MCF 10A (cell line): ENCODE data around the gene B3GAT1. TPM values are rescaled to one million over a fixed set of nuclear protein-coding genes. Genes with fewer than 3 reads are reported as not detected.

Source experiments
- BruUV-seq: library from RNA; stranded (reverse); fragments of 400-500 nt; replicated peaks from 2 replicates; lab custom pipeline; 2021; lab: Mats Ljungman, UMichigan
- CTCF ChIA-PET: fragments of 300-600 bp; sonication (Branson Sonifier 250); formaldehyde crosslinking; extraction: SDS; loops from one replicate; lab custom pipeline; 2021; ENCODE audit warnings: antibody characterized with exemption, inconsistent platforms; lab: Yijun Ruan, JAX
- POLR2A ChIA-PET: fragments of 300-600, 350-650 bp; sonication (Branson Sonifier 250); formaldehyde crosslinking; extraction: SDS; loops from one replicate; lab custom pipeline; 2020; ENCODE audit warnings: antibody characterized with exemption, inconsistent platforms; lab: Yijun Ruan, JAX
- DNase-seq: peaks from one replicate; pipeline ENCODE4 v3.0.0-alpha.2; 2018; ENCODE audit not compliant: unreplicated experiment
- H3K27ac Mint-ChIP-seq: one replicate; pipeline ENCODE4 v1.8.0; 2022; ENCODE audit warnings: mild to moderate bottlenecking, low read depth, mixed read lengths; ENCODE audit not compliant: unreplicated experiment
- H3K27me3 Mint-ChIP-seq: one replicate; pipeline ENCODE4 v1.8.0; 2022; ENCODE audit warnings: mixed read lengths; ENCODE audit not compliant: insufficient read depth, unreplicated experiment
- H3K36me3 Mint-ChIP-seq: one replicate; pipeline ENCODE4 v1.8.0; 2022; ENCODE audit warnings: mild to moderate bottlenecking, moderate library complexity, mixed read lengths; ENCODE audit not compliant: insufficient read depth, unreplicated experiment
- H3K4me1 Mint-ChIP-seq: one replicate; pipeline ENCODE4 v1.8.0; 2022; ENCODE audit warnings: mixed read lengths; ENCODE audit not compliant: insufficient read depth, unreplicated experiment
- H3K4me3 Mint-ChIP-seq: one replicate; pipeline ENCODE4 v1.8.0; 2022; ENCODE audit warnings: mild to moderate bottlenecking, moderate library complexity, mixed read lengths; ENCODE audit not compliant: unreplicated experiment
- H3K9me3 Mint-ChIP-seq: one replicate; pipeline ENCODE4 v1.8.0; 2022; ENCODE audit warnings: mixed read lengths; ENCODE audit not compliant: unreplicated experiment
- CTCF ChIP-seq: fragments of 200-600 bp; IDR thresholded peaks from one replicate; pipeline ENCODE4 v1.8.0; 2022; ENCODE audit warnings: antibody characterized with exemption, mild to moderate bottlenecking; ENCODE audit not compliant: unreplicated experiment
- intact Hi-C: fragments of 100-400 bp; cut with micrococcal nuclease; formaldehyde crosslinking; loops from 2 replicates; pipeline ENCODE4 v1.14.1; 2022
- total RNA-seq: library from RNA; stranded (reverse); gene quantifications from 2 replicates; pipeline ENCODE4 v1.2.3, GENCODE V29; 2022

Gene B3GAT1
- total RNA-seq, 1 experiment from 2014 or later: not detected

- H3K27ac Mint-ChIP-seq: no peak overlapping the region
- no peak for TF ChIP-seq CTCF
- peaks cover 45% of the 10 kb centered on the region for H3K27me3 Mint-ChIP-seq
- no peaks in the 10 kb centered on the region for H3K36me3 Mint-ChIP-seq
- peaks cover 5% of the 10 kb centered on the region for H3K4me1 Mint-ChIP-seq
- POLR2A ChIA-PET: interaction anchor here (0.6 kb wide), 1 partner anchor 374 kb away, joined by 3 read pairs; no protein-coding TSS in a partner anchor
- H3K9me3 Mint-ChIP-seq: no peaks in the 10 kb centered on the region
- DNase-seq: no peak
- intact Hi-C loops: no loop called here
- BruUV-seq: no TSS peak
- CTCF ChIA-PET: no interaction called here
- H3K4me3 Mint-ChIP-seq: no peak overlapping the region
Measured at GRCh38 chr11:134410766-134411165, 1.3 kb downstream of the B3GAT1 start.

- no peaks in the 10 kb centered on the region for H3K9me3 Mint-ChIP-seq
- DNase-seq: no peak
- BruUV-seq: no TSS peak
- no peak overlapping the region for H3K4me3 Mint-ChIP-seq
- no peaks in the 10 kb centered on the region for H3K36me3 Mint-ChIP-seq
- intact Hi-C loops: no loop called here
- ChIA-PET CTCF (no interaction called here), POLR2A (interaction anchor here (0.6 kb wide), 1 partner anchor 375 kb away, joined by 3 read pairs; no protein-coding TSS in a partner anchor)
- no peak for TF ChIP-seq CTCF
- no peak overlapping the region for H3K27ac Mint-ChIP-seq
- peaks cover 39% of the 10 kb centered on the region for H3K27me3 Mint-ChIP-seq
- H3K4me1 Mint-ChIP-seq: peaks cover 5% of the 10 kb centered on the region
Measured at GRCh38 chr11:134409552-134410429, 2.3 kb downstream of the B3GAT1 start.

- Mint-ChIP-seq H3K9me3 (no peaks in the 10 kb centered on the region), H3K27ac (no peak overlapping the region), H3K4me3 (no peak overlapping the region), H3K36me3 (no peaks in the 10 kb centered on the region), H3K27me3 (peaks cover 21% of the 10 kb centered on the region), H3K4me1 (peaks cover 5% of the 10 kb centered on the region)
- CTCF ChIA-PET: no interaction called here
- no peak for DNase-seq
- intact Hi-C loops: no loop called here
- POLR2A ChIA-PET: no interaction called here
- TF ChIP-seq CTCF: no peak
- no TSS peak for BruUV-seq
Measured at GRCh38 chr11:134407923-134408322, 4.1 kb downstream of the B3GAT1 start.

- Mint-ChIP-seq H3K9me3 (no peaks in the 10 kb centered on the region), H3K4me3 (no peak overlapping the region), H3K27ac (no peak overlapping the region), H3K4me1 (peaks cover 5% of the 10 kb centered on the region), H3K36me3 (no peaks in the 10 kb centered on the region), H3K27me3 (peaks cover 21% of the 10 kb centered on the region)
- DNase-seq: no peak
- POLR2A ChIA-PET: no interaction called here
- intact Hi-C loops: no loop called here
- BruUV-seq: no TSS peak
- no peak for TF ChIP-seq CTCF
- CTCF ChIA-PET: no interaction called here
Measured at GRCh38 chr11:134407321-134407828, 4.7 kb downstream of the B3GAT1 start.
